Fibroblast of lung (primary cell): Measurements from ENCODE around the gene DNM3.

Experiments
- CTCF ChIP-seq, 2 donors: IDR thresholded peaks in 1 of 2; conservative IDR thresholded peaks in 1 of 2; 1 replicate in 1 of 2; 2 replicates in 1 of 2; pipeline ENCODE4 v1.5.1; 2011 to 2012; ENCODE audit warnings: low read length in 2 of 2, control low read depth in 1 of 2, inconsistent platforms in 1 of 2, low read depth in 1 of 2, mild to moderate bottlenecking in 1 of 2
- EZH2 ChIP-seq: IDR thresholded peaks from 2 replicates; pipeline ENCODE4 v1.5.1; 2012; ENCODE audit warnings: low read length, control low read depth, mild to moderate bottlenecking; ENCODE audit errors: missing control alignments

DNA sequence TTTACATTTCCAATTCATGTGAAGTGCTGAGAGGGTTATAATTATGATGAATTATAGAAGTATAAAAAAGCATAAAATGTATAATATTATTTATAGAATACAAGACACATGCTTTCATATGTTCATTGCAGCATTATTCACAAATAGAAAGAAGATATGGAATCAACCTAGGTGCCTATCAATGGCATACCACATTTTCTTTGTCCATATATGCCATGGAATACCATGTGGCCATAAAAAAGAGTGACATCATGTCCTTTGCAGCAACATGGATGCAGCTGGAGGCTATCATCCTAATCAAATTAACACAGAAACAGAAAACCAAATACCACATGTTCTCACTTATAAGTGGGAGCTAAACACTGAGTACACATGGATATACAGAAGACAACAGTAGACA lies 494.1 kb downstream of the DNM3 start:
- TF ChIP-seq CTCF (conservative IDR thresholded peaks at IDR 0.05 in 1 of 2, IDR thresholded peaks at IDR 0.05 in 1 of 2; ENCODE audit: low read depth in 1 of 2, low read length in 2 of 2) (no peak), EZH2 (no peak)
